IMR-90 (cell line): Measurements from ENCODE around the gene SNRNP25. TPM values are rescaled to one million over a fixed set of nuclear protein-coding genes. Genes with fewer than 3 reads are reported as not detected.

Experiments
- ATAC-seq: fragments of 200-7000 bp; cut with Tn5 transposase; 2 replicates; pipeline ENCODE4 v1.9.1; 2020; ENCODE audit warnings: low read depth, mild to moderate bottlenecking, moderate library complexity
- Bru-seq: library from RNA; stranded (reverse); fragments of 400-500 nt; gene quantifications from one replicate; lab custom pipeline; 2021; lab: Mats Ljungman, UMichigan
- BruChase-seq, 2 experiments: library from RNA; stranded (reverse); fragments of 400-500 nt; gene quantifications; one replicate each; lab custom pipeline; 2021; lab: Mats Ljungman, UMichigan
- BruUV-seq: library from RNA; stranded (reverse); fragments of 400-500 nt; replicated peaks from 2 replicates; lab custom pipeline; 2021; lab: Mats Ljungman, UMichigan
- CTCF ChIA-PET: fragments of 300-600 bp; formaldehyde crosslinking; extraction: SDS; loops from one replicate; lab custom pipeline; 2021; ENCODE audit warnings: antibody characterized with exemption; lab: Yijun Ruan, JAX
- POLR2A ChIA-PET: fragments of 300-600 bp; sonication (Branson Sonifier 250); formaldehyde crosslinking; loops from one replicate; lab custom pipeline; 2022; ENCODE audit warnings: antibody characterized with exemption; ENCODE audit not compliant: unreplicated experiment; lab: Charles Lee
- DNase-seq: peaks from one replicate; pipeline ENCODE4 v3.0.0; 2013
- H2AFZ ChIP-seq: replicated peaks from 2 replicates; pipeline ENCODE3; 2013; ENCODE audit warnings: low read length, mild to moderate bottlenecking; ENCODE audit not compliant: poor library complexity
- H2AK5ac ChIP-seq: 2 replicates; pipeline ENCODE4 v1.6.1; 2013; ENCODE audit warnings: low read depth, low read length, inconsistent platforms
- H2AK9ac ChIP-seq: replicated peaks from 2 replicates; pipeline ENCODE3; 2013; ENCODE audit warnings: mild to moderate bottlenecking, low read depth, low read length, moderate library complexity; ENCODE audit not compliant: poor library complexity
- H2BK120ac ChIP-seq: 2 replicates; pipeline ENCODE4 v1.6.1; 2013; ENCODE audit warnings: low read depth, low read length, inconsistent platforms
- H2BK15ac ChIP-seq: 3 replicates; pipeline ENCODE4 v1.6.1; 2013; ENCODE audit warnings: low read depth, low read length, inconsistent platforms
- H2BK20ac ChIP-seq: 2 replicates; pipeline ENCODE4 v1.6.1; 2013; ENCODE audit warnings: low read depth, mild to moderate bottlenecking, inconsistent platforms, low read length, moderate library complexity
- H2BK5ac ChIP-seq: 2 replicates; pipeline ENCODE4 v1.6.1; 2013; ENCODE audit warnings: mild to moderate bottlenecking, low read depth, low read length, inconsistent platforms; ENCODE audit not compliant: poor library complexity, severe bottlenecking
- H3K14ac ChIP-seq: replicated peaks from 2 replicates; pipeline ENCODE4 v1.6.1; 2013; ENCODE audit warnings: low read depth, low read length, inconsistent platforms
- H3K18ac ChIP-seq: 2 replicates; pipeline ENCODE4 v1.6.1; 2013; ENCODE audit warnings: low read depth, low read length, control low read depth
- H3K23ac ChIP-seq: 2 replicates; pipeline ENCODE4 v1.6.1; 2013; ENCODE audit warnings: low read depth, low read length, inconsistent platforms
- H3K27ac ChIP-seq: 2 replicates; pipeline ENCODE4 v1.5.1; 2013; ENCODE audit warnings: mild to moderate bottlenecking, control low read depth, low read length; ENCODE audit not compliant: insufficient read depth
- H3K27me3 ChIP-seq: 2 replicates; pipeline ENCODE4 v1.6.1; 2013; ENCODE audit warnings: low read length; ENCODE audit not compliant: control insufficient read depth, insufficient read depth
- H3K36me3 ChIP-seq: 2 replicates; pipeline ENCODE4 v1.6.1; 2013; ENCODE audit warnings: low read length, mixed read lengths; ENCODE audit not compliant: control insufficient read depth, insufficient read depth
- H3K4ac ChIP-seq: 2 replicates; pipeline ENCODE4 v1.6.1; 2013; ENCODE audit warnings: low read depth, low read length, inconsistent platforms
- H3K4me1 ChIP-seq: 2 replicates; pipeline ENCODE4 v1.6.1; 2013; ENCODE audit warnings: low read length, mixed read lengths; ENCODE audit not compliant: control insufficient read depth, insufficient read depth
- H3K4me2 ChIP-seq: 2 replicates; pipeline ENCODE4 v1.6.1; 2013; ENCODE audit warnings: low read depth, mild to moderate bottlenecking, control low read depth, low read length, moderate library complexity
- H3K4me3 ChIP-seq: 2 replicates; pipeline ENCODE4 v1.5.1; 2013; ENCODE audit warnings: low read depth, mild to moderate bottlenecking, control low read depth, low read length, moderate library complexity; ENCODE audit not compliant: insufficient read depth
- H3K56ac ChIP-seq: 2 replicates; pipeline ENCODE4 v1.6.1; 2013; ENCODE audit warnings: low read length, inconsistent platforms; ENCODE audit not compliant: insufficient read depth; ENCODE audit errors: extremely low read depth
- H3K79me1 ChIP-seq, 2 experiments: 2 replicates each; pipeline ENCODE4 v1.6.1; 2013; ENCODE audit warnings: low read length in 2 of 2, inconsistent platforms in 1 of 2, low read depth in 1 of 2
- H3K9ac ChIP-seq: 2 replicates; pipeline ENCODE4 v1.6.1; 2013; ENCODE audit warnings: low read depth, low read length, control low read depth
- H3K9me1 ChIP-seq: 2 replicates; pipeline ENCODE4 v1.6.1; 2013; ENCODE audit warnings: low read length, inconsistent platforms; ENCODE audit not compliant: insufficient read depth
- H3K9me3 ChIP-seq: 2 replicates; pipeline ENCODE4 v1.6.1; 2013; ENCODE audit warnings: low read length; ENCODE audit not compliant: control insufficient read depth, insufficient read depth
- H4K20me1 ChIP-seq: 2 replicates; pipeline ENCODE4 v1.6.1; 2013; ENCODE audit warnings: low read length, inconsistent platforms; ENCODE audit not compliant: insufficient read depth
- H4K5ac ChIP-seq: 2 replicates; pipeline ENCODE4 v1.6.1; 2013; ENCODE audit warnings: mild to moderate bottlenecking, low read depth, low read length, control low read depth
- H4K8ac ChIP-seq, 2 experiments: 2 replicates each; pipeline ENCODE4 v1.6.1; 2013; ENCODE audit warnings: low read depth in 2 of 2, low read length in 2 of 2, control low read depth in 1 of 2, inconsistent platforms in 1 of 2
- H4K91ac ChIP-seq: 2 replicates; pipeline ENCODE4 v1.6.1; 2013; ENCODE audit warnings: low read depth, low read length, inconsistent platforms; ENCODE audit not compliant: insufficient read depth
- BHLHE40 ChIP-seq: fragments of 150-350 bp; IDR thresholded peaks from 2 replicates; pipeline ENCODE4 v1.6.1; 2016; ENCODE audit warnings: mild to moderate bottlenecking, low read depth, low read length
- CEBPB ChIP-seq: IDR thresholded peaks from 2 replicates; pipeline ENCODE4 v1.6.1; 2012; ENCODE audit warnings: low read depth, low read length, improper control_type of control experiment
- MAFK ChIP-seq: IDR thresholded peaks from 2 replicates; pipeline ENCODE4 v1.6.1; 2012; ENCODE audit warnings: low read depth, low read length, improper control_type of control experiment
- MAZ ChIP-seq: IDR thresholded peaks from 2 replicates; pipeline ENCODE4 v1.6.1; 2012; ENCODE audit warnings: low read depth, mild to moderate bottlenecking, low read length, improper control_type of control experiment, moderate library complexity, borderline replicate concordance
- MXI1 ChIP-seq: IDR thresholded peaks from 2 replicates; pipeline ENCODE4 v1.6.1; 2012; ENCODE audit warnings: low read depth, mild to moderate bottlenecking, low read length, moderate library complexity, borderline replicate concordance
- NFE2L2 ChIP-seq: fragments of 150-350 bp; IDR thresholded peaks from 2 replicates; pipeline ENCODE4 v1.6.1; 2016; ENCODE audit warnings: low read depth, mild to moderate bottlenecking, low read length
- POLR2A ChIP-seq: IDR thresholded peaks from 2 replicates; pipeline ENCODE4 v1.6.1; 2012; ENCODE audit warnings: mild to moderate bottlenecking, low read depth, low read length
- RAD21 ChIP-seq: IDR thresholded peaks from 2 replicates; pipeline ENCODE4 v1.6.1; 2012; ENCODE audit warnings: low read length, improper control_type of control experiment
- RCOR1 ChIP-seq: IDR thresholded peaks from 2 replicates; pipeline ENCODE4 v1.6.1; 2012; ENCODE audit warnings: mild to moderate bottlenecking, low read length, improper control_type of control experiment; ENCODE audit not compliant: insufficient replicate concordance
- SMC3 ChIP-seq: fragments of 150-350 bp; IDR thresholded peaks from 2 replicates; pipeline ENCODE4 v1.6.1; 2016; ENCODE audit warnings: low read depth, mild to moderate bottlenecking, antibody characterized with exemption, low read length, moderate library complexity
- WGBS, 2 experiments: methylation state at CpG; one replicate each; pipeline versions ENCODE4 v1.1.5 to v1.1.7; 2013; ENCODE audit warnings: missing lambda C conversion rate in 2 of 2; ENCODE audit not compliant: insufficient read length in 1 of 2; ENCODE audit errors: extremely low coverage in 2 of 2; 5-methylcytosine and 5-hydroxymethylcytosine counted together
- dilution Hi-C: fragments of 300-500 bp; cut with HindIII; formaldehyde crosslinking; loops from one replicate; pipeline ENCODE4 v1.14.3; 2018; ENCODE audit warnings: low sequenced_read_pairs; ENCODE audit not compliant: unreplicated experiment
- in situ Hi-C: fragments of 300-500 bp; cut with MboI; formaldehyde crosslinking; loops from 3 replicates; pipeline ENCODE4 v1.14.3; 2019; ENCODE audit warnings: low sequenced_read_pairs, inconsistent platforms, mixed read lengths
- intact Hi-C: fragments of 100-400 bp; cut with micrococcal nuclease; formaldehyde crosslinking; loops from 2 replicates; pipeline ENCODE4 v1.10.0; 2022
- long read RNA-seq: library from polyadenylated mRNA; unstranded; transcript quantifications from one replicate; pipeline ENCODE4 v2.0.0, GENCODE V29; 2021; ENCODE audit not compliant: unreplicated experiment
- polyA plus RNA-seq, 3 experiments: library from polyadenylated mRNA; depleted of rRNA; stranded (reverse); fragments of >200 nt; gene quantifications; 2 replicates each; pipeline ENCODE4 v1.2.3, GENCODE V29; 2012; ENCODE audit warnings: low replicate concordance in 1 of 3
- total RNA-seq: library from RNA; depleted of rRNA; stranded (reverse); fragments of >200 nt; gene quantifications from 2 replicates; pipeline ENCODE4 v1.2.3, GENCODE V29; 2012; rRNA removed
- TF ChIP-seq, protein P1 (sequence below): conservative IDR thresholded peaks from 2 replicates; pipeline ENCODE4 v1.5.1; 2012; ENCODE audit warnings: mild to moderate bottlenecking, low read depth, low read length, improper control_type of control experiment
- TF ChIP-seq, protein P2 (sequence below): fragments of 150-350 bp; IDR thresholded peaks from 2 replicates; pipeline ENCODE4 v1.6.1; 2016; ENCODE audit warnings: low read depth, mild to moderate bottlenecking, low read length, moderate library complexity, borderline replicate concordance

The SNRNP25 gene
- total RNA-seq (63.3 and 88.0 TPM in 2 replicates), polyA plus RNA-seq (2012; rRNA removed) (67.2 and 73.7 TPM in 2 replicates), Bru-seq, nascent RNA (percentile 47 among the genes with signal in this experiment), BruChase-seq, experiment 1, labeled RNA remaining after a 6-hour chase (percentile 55 among the genes with signal in this experiment), BruChase-seq, experiment 2, labeled RNA remaining after a 2-hour chase (percentile 51 among the genes with signal in this experiment)
- 69.1 and 93.4 TPM in 2 replicates for polyA plus RNA-seq (2012; cell fraction: cytosol; rRNA removed)
- 23.8 and 33.0 TPM in 2 replicates for polyA plus RNA-seq (2012; cell fraction: nucleus; rRNA removed; ENCODE audit: low replicate concordance)
- long read RNA-seq, transcript SNRNP25-201 (5 exons, 1,905 nt): major isoform, 27 of 30 reads
- long read RNA-seq, partial matches to known transcripts: 1 of 30 reads
- long read RNA-seq, other reads (novel, unspliced or antisense): 1 of 30 reads

DNA sequence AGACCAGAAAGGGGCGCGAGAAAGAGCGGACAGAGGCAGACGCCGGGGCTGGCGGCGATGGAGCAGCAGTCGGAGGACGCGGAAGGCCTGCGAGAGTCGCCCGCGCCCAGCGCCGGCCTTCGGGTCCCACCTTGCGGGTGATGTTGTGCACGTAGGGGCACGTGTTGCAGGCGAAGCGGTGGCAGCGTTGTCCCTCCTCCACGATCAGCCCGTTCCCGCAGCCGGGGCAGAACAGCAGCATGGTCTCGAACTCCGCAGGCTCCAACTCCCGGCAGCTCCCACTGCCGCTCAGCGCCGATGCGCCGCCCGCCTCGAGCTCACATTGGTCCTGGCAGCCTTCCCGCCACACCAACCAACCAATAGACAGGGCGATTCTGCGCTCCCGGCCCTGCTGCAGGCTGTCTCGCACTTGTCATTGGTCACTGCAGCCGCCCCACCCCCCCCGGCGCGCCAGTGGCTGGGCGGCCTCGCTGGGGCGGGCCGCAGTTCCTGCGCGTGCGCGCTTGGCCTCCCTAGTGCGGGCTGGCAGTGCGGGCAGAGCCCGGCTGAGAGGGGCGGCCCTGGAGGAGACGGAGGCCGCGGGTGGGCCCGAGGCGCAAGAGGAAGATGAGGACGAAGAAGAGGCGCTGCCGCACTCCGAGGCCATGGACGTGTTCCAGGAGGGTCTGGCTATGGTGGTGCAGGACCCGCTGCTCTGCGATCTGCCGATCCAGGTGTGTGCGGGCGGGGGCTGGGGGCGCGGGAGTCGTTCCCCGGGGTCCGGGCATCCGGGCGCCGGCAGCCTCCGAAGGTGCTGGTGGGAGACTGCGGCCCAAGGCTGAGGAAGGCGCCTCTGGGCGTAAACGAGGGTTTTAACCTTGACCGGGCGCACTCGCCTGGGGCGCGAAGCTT, at the start of gene SNRNP25, which contains the start of gene POLR3K:
Gene SNRNP25 (plus strand): TSS at position 483 of the 891 bp plus-strand sequence. CDS start 189 bp downstream, at position 672.
Gene POLR3K (minus strand): TSS at position 263 of the 891 bp plus-strand sequence. CDS start 22 bp downstream, at position 241.
- in situ Hi-C loops (no loop called here), dilution Hi-C loops (no loop called here), intact Hi-C loops (loop anchor here (2.0 kb wide), 1 partner anchor 17 kb away; no protein-coding TSS in a partner anchor)
- 0 out of 2 replicates have a peak, but pooled peaks cover 5% of the 10 kb centered on the region for H3K9me1 ChIP-seq
- H4K5ac ChIP-seq: peak within 1 kb of the TSS; percentile 79
- H3K14ac ChIP-seq: peak within 1 kb of the TSS; percentile 97
- H3K79me1 ChIP-seq: peaks cover 18 to 67% of the 10 kb centered on the region in 2 experiments
- no peaks in the 10 kb centered on the region for H3K9me3 ChIP-seq
- peak within 1 kb of the TSS; percentile 86 for H2AK9ac ChIP-seq
- peak within 1 kb of the TSS; percentile 93 for H3K4me3 ChIP-seq
- peak within 1 kb of the TSS; percentile 86 to 92; a peak in 3 of 4 replicates for H4K8ac ChIP-seq
- peaks cover 39% of the 10 kb centered on the region for H3K36me3 ChIP-seq
- ChIA-PET POLR2A (no interaction called here), CTCF (interaction anchor here (1.0 to 1.1 kb wide), 2 partner anchors 8 to 12 kb away, joined by 3 to 4 read pairs; no protein-coding TSS in a partner anchor)
- no TSS peak for BruUV-seq
- peak within 1 kb of the TSS; percentile 79 for H3K27ac ChIP-seq
- no peaks in the 10 kb centered on the region for H3K27me3 ChIP-seq
- DNase-seq: peak; percentile 97
- H3K23ac ChIP-seq: peak within 1 kb of the TSS; percentile 87
- peak; percentile 93 for ATAC-seq
- peak within 1 kb of the TSS; percentile 72; the same call in 1 of the 2 replicates for H2BK120ac ChIP-seq
- peaks cover 2% of the 10 kb centered on the region; the same call in 1 of the 2 replicates for H3K4me1 ChIP-seq
- peak within 1 kb of the TSS; percentile 66 for H2AK5ac ChIP-seq
- peaks cover 32% of the 10 kb centered on the region for H4K20me1 ChIP-seq
- H3K9ac ChIP-seq: peak within 1 kb of the TSS; percentile 87
- H2BK5ac ChIP-seq: peak within 1 kb of the TSS; percentile 57
- H3K4ac ChIP-seq: peak within 1 kb of the TSS; percentile 91
- H4K91ac ChIP-seq: peak within 1 kb of the TSS; percentile 84
- H3K4me2 ChIP-seq: peak within 1 kb of the TSS; percentile 77
- H3K18ac ChIP-seq: peak within 1 kb of the TSS; percentile 65; the same call in 1 of the 2 replicates
- no peak within 1 kb of the TSS for H2BK15ac ChIP-seq
- peak within 1 kb of the TSS; percentile 72 for H3K56ac ChIP-seq
- peak within 1 kb of the TSS; percentile 100 for H2AFZ ChIP-seq
- WGBS, 2 experiments: 0% methylated on average over 11 of the region's 91 CpGs; no CpG with 5 or more reads in 1 of the 2 experiments
- no peak within 1 kb of the TSS for H2BK20ac ChIP-seq
- TF ChIP-seq, protein P1, sequence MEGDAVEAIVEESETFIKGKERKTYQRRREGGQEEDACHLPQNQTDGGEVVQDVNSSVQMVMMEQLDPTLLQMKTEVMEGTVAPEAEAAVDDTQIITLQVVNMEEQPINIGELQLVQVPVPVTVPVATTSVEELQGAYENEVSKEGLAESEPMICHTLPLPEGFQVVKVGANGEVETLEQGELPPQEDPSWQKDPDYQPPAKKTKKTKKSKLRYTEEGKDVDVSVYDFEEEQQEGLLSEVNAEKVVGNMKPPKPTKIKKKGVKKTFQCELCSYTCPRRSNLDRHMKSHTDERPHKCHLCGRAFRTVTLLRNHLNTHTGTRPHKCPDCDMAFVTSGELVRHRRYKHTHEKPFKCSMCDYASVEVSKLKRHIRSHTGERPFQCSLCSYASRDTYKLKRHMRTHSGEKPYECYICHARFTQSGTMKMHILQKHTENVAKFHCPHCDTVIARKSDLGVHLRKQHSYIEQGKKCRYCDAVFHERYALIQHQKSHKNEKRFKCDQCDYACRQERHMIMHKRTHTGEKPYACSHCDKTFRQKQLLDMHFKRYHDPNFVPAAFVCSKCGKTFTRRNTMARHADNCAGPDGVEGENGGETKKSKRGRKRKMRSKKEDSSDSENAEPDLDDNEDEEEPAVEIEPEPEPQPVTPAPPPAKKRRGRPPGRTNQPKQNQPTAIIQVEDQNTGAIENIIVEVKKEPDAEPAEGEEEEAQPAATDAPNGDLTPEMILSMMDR: no peak
- TF ChIP-seq NFE2L2 (no peak), BHLHE40 (no peak), CEBPB (no peak), MXI1 (peak; percentile 78; the same call in 1 of the 2 replicates), SMC3 (no peak), MAFK (no peak), RCOR1 (no peak), RAD21 (no peak), MAZ (peak; percentile 57; the same call in 1 of the 2 replicates), POLR2A (peak; percentile 54; the same call in 1 of the 2 replicates)
- TF ChIP-seq, protein P2, sequence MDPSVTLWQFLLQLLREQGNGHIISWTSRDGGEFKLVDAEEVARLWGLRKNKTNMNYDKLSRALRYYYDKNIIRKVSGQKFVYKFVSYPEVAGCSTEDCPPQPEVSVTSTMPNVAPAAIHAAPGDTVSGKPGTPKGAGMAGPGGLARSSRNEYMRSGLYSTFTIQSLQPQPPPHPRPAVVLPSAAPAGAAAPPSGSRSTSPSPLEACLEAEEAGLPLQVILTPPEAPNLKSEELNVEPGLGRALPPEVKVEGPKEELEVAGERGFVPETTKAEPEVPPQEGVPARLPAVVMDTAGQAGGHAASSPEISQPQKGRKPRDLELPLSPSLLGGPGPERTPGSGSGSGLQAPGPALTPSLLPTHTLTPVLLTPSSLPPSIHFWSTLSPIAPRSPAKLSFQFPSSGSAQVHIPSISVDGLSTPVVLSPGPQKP: no peak
